Activated T-helper 2 cell treated with anti-CD3 and anti-CD28 coated beads, Interferon-gamma antibody, Interleukin-2, Interleukin-4, amounts not matched to agents 10 μg/mL and 5 μg/mL and 100 μg/mL, durations not matched to agents 14 hours and 24 hours and 36 hours (primary cell): ENCODE measurements around the gene RAB6A. TPM values are rescaled to one million over a fixed set of nuclear protein-coding genes. Genes with fewer than 3 reads are reported as not detected.
A peak's percentile ranks its signal among the peaks of the same experiment; 100 is the strongest.
"Not testable (repeated sequence)": the region's sequence is repeated elsewhere in the genome, so short reads cannot be mapped to it uniquely, and the experiment has no call there.

Experiments used
- DNase-seq: peaks from one replicate; pipeline ENCODE4 v3.0.0; 2021; ENCODE audit warnings: low spot score
- H3K27ac Mint-ChIP-seq: one replicate; pipeline ENCODE4 v1.8.0; 2021; ENCODE audit warnings: mixed read lengths
- H3K27me3 Mint-ChIP-seq: one replicate; pipeline ENCODE4 v1.8.0; 2021; ENCODE audit warnings: low read depth, mixed read lengths
- H3K36me3 Mint-ChIP-seq: one replicate; pipeline ENCODE4 v1.8.0; 2021; ENCODE audit warnings: low read depth, mixed read lengths
- H3K4me1 Mint-ChIP-seq: one replicate; pipeline ENCODE4 v1.8.0; 2021; ENCODE audit warnings: low read depth, mixed read lengths
- H3K4me3 Mint-ChIP-seq: one replicate; pipeline ENCODE4 v1.8.0; 2021; ENCODE audit warnings: low read depth, mild to moderate bottlenecking, moderate library complexity, mixed read lengths
- H3K9me3 Mint-ChIP-seq: one replicate; pipeline ENCODE4 v1.8.0; 2021; ENCODE audit warnings: mixed read lengths
- intact Hi-C: fragments of 100-400 bp; cut with micrococcal nuclease; formaldehyde crosslinking; loops from one replicate; pipeline ENCODE4 v1.15.1; 2023
- total RNA-seq: library from RNA; stranded (reverse); gene quantifications from 2 replicates; pipeline ENCODE4 v1.2.3, GENCODE V29; 2022

RAB6A gene
- total RNA-seq, 1 donor from 2014 or later = 74.6 TPM

- H3K4me1 Mint-ChIP-seq, intact Hi-C loops: not testable (repeated sequence)
Observed at GRCh38 chr11:73676552-73676951, 84.3 kb downstream of the RAB6A start.

GRCh38 chr11:73671701-73672100 lies 89.2 kb downstream of the RAB6A start:
- no peaks in the 10 kb centered on the region for H3K27me3 Mint-ChIP-seq
- H3K4me3 Mint-ChIP-seq = no peak overlapping the region
- no peaks in the 10 kb centered on the region for H3K9me3 Mint-ChIP-seq
- H3K4me1 Mint-ChIP-seq = no peaks in the 10 kb centered on the region
- intact Hi-C loops = no loop called here
- no peak for DNase-seq
- H3K27ac Mint-ChIP-seq = no peak overlapping the region
- H3K36me3 Mint-ChIP-seq = peaks cover 9% of the 10 kb centered on the region

More at GRCh38 chr11:73676552-73676951, 84.3 kb downstream of the RAB6A start:
- H3K4me3 Mint-ChIP-seq, H3K9me3 Mint-ChIP-seq, DNase-seq, H3K27me3 Mint-ChIP-seq, H3K27ac Mint-ChIP-seq: not testable (repeated sequence)
- H3K36me3 Mint-ChIP-seq = peaks cover 27% of the 10 kb centered on the region

- Mint-ChIP-seq H3K9me3 (no peaks in the 10 kb centered on the region), H3K36me3 (peaks cover 1% of the 10 kb centered on the region), H3K27ac (no peak overlapping the region), H3K27me3 (no peaks in the 10 kb centered on the region), H3K4me3 (no peak overlapping the region), H3K4me1 (no peaks in the 10 kb centered on the region)
- DNase-seq = no peak
- intact Hi-C loops = no loop called here
Observed at GRCh38 chr11:73670808-73671207, 90.1 kb downstream of the RAB6A start.

- Mint-ChIP-seq H3K27ac (no peak overlapping the region), H3K27me3 (no peaks in the 10 kb centered on the region), H3K9me3 (no peaks in the 10 kb centered on the region), H3K36me3 (no peaks in the 10 kb centered on the region), H3K4me3 (no peak overlapping the region), H3K4me1 (no peaks in the 10 kb centered on the region)
- no peak for DNase-seq
- intact Hi-C loops = loop anchor here (10.0 kb wide), 1 partner anchor 263 kb away; no protein-coding TSS in a partner anchor
Observed at GRCh38 chr11:73667891-73668290, 93.0 kb downstream of the RAB6A start.

- intact Hi-C loops = loop anchor here (10.0 kb wide), 1 partner anchor 260 kb away; no protein-coding TSS in a partner anchor
- Mint-ChIP-seq H3K27me3 (no peaks in the 10 kb centered on the region), H3K36me3 (no peaks in the 10 kb centered on the region), H3K27ac (no peak overlapping the region), H3K9me3 (no peaks in the 10 kb centered on the region), H3K4me1 (peaks cover 11% of the 10 kb centered on the region), H3K4me3 (no peak overlapping the region)
- DNase-seq = no peak
Observed at GRCh38 chr11:73664877-73665276, 96.0 kb downstream of the RAB6A start.

- Mint-ChIP-seq H3K27ac (no peak overlapping the region), H3K4me3 (no peak overlapping the region), H3K27me3 (no peaks in the 10 kb centered on the region), H3K4me1 (peaks cover 11% of the 10 kb centered on the region), H3K36me3 (no peaks in the 10 kb centered on the region), H3K9me3 (no peaks in the 10 kb centered on the region)
- intact Hi-C loops = loop anchor here (10.0 kb wide), 1 partner anchor 259 kb away; no protein-coding TSS in a partner anchor
- no peak for DNase-seq
Observed at GRCh38 chr11:73663604-73664495, 97.0 kb downstream of the RAB6A start.

- Mint-ChIP-seq H3K4me1 (peaks cover 11% of the 10 kb centered on the region), H3K4me3 (no peak overlapping the region), H3K27me3 (no peaks in the 10 kb centered on the region), H3K9me3 (no peaks in the 10 kb centered on the region), H3K27ac (no peak overlapping the region), H3K36me3 (no peaks in the 10 kb centered on the region)
- intact Hi-C loops = loop anchor here (10.0 kb wide), 1 partner anchor 258 kb away; no protein-coding TSS in a partner anchor
- DNase-seq = no peak
Observed at GRCh38 chr11:73662445-73663157, 98.3 kb downstream of the RAB6A start.

- no peaks in the 10 kb centered on the region for H3K9me3 Mint-ChIP-seq
- intact Hi-C loops = loop anchor here (1.0 to 10.0 kb wide), 3 partner anchors 36 to 310 kb away; no protein-coding TSS in a partner anchor
- H3K36me3 Mint-ChIP-seq = no peaks in the 10 kb centered on the region
- H3K4me3 Mint-ChIP-seq = peak overlapping the region; percentile 38
- H3K4me1 Mint-ChIP-seq = peaks cover 11% of the 10 kb centered on the region
- no peaks in the 10 kb centered on the region for H3K27me3 Mint-ChIP-seq
- H3K27ac Mint-ChIP-seq = no peak overlapping the region
- DNase-seq = peak; percentile 73
Observed at GRCh38 chr11:73661035-73661628, 99.7 kb downstream of the RAB6A start.

- Mint-ChIP-seq H3K4me3 (no peak overlapping the region), H3K27ac (no peak overlapping the region)
- intact Hi-C loops = loop anchor here (1.0 to 10.0 kb wide), 3 partner anchors 35 to 309 kb away; no protein-coding TSS in a partner anchor
Observed at GRCh38 chr11:73660497-73661034, 100.3 kb downstream of the RAB6A start.

GRCh38 chr11:73659961-73660360 lies 100.9 kb downstream of the RAB6A start:
- H3K27me3 Mint-ChIP-seq = no peaks in the 10 kb centered on the region
- no peak overlapping the region for H3K4me3 Mint-ChIP-seq
- H3K4me1 Mint-ChIP-seq = peaks cover 11% of the 10 kb centered on the region
- H3K27ac Mint-ChIP-seq = no peak overlapping the region
- no peaks in the 10 kb centered on the region for H3K9me3 Mint-ChIP-seq
- DNase-seq = no peak
- H3K36me3 Mint-ChIP-seq = no peaks in the 10 kb centered on the region
- intact Hi-C loops = loop anchor here (10.0 kb wide), 1 partner anchor 255 kb away; no protein-coding TSS in a partner anchor

More at GRCh38 chr11:73660497-73661034, 100.3 kb downstream of the RAB6A start:
- Mint-ChIP-seq H3K27me3 (no peaks in the 10 kb centered on the region), H3K4me1 (peaks cover 11% of the 10 kb centered on the region), H3K9me3 (no peaks in the 10 kb centered on the region), H3K36me3 (no peaks in the 10 kb centered on the region)
- DNase-seq = no peak

- intact Hi-C loops = no loop called here
- H3K9me3 Mint-ChIP-seq = no peaks in the 10 kb centered on the region
- no peaks in the 10 kb centered on the region for H3K36me3 Mint-ChIP-seq
Observed at GRCh38 chr11:73656985-73657384, 103.9 kb downstream of the RAB6A start.

GRCh38 chr11:73655686-73656085 lies 105.2 kb downstream of the RAB6A start:
- Mint-ChIP-seq H3K27ac (no peak overlapping the region), H3K9me3 (no peaks in the 10 kb centered on the region)

More at GRCh38 chr11:73656985-73657384, 103.9 kb downstream of the RAB6A start:
- no peak overlapping the region for H3K27ac Mint-ChIP-seq
- no peaks in the 10 kb centered on the region for H3K27me3 Mint-ChIP-seq
- H3K4me1 Mint-ChIP-seq = peaks cover 11% of the 10 kb centered on the region
- no peak overlapping the region for H3K4me3 Mint-ChIP-seq
- no peak for DNase-seq

More at GRCh38 chr11:73655686-73656085, 105.2 kb downstream of the RAB6A start:
- intact Hi-C loops = no loop called here
- DNase-seq = no peak
- peaks cover 2% of the 10 kb centered on the region for H3K4me1 Mint-ChIP-seq
- no peaks in the 10 kb centered on the region for H3K36me3 Mint-ChIP-seq
- no peaks in the 10 kb centered on the region for H3K27me3 Mint-ChIP-seq
- no peak overlapping the region for H3K4me3 Mint-ChIP-seq
